Mesothelial cell of epicardium (in vitro differentiated cells): ENCODE results near the gene NPC1. TPM values are rescaled to one million over a fixed set of nuclear protein-coding genes. Genes with fewer than 3 reads are reported as not detected.
"Not testable (repeated sequence)": the region's sequence is repeated elsewhere in the genome, so short reads cannot be mapped to it uniquely, and the experiment has no call there.

Experiments used
- DNase-seq, 2 experiments: peaks; one replicate each; pipeline ENCODE4 v3.0.0; 2021; ENCODE audit warnings: low spot score in 2 of 2; ENCODE audit not compliant: unreplicated experiment in 2 of 2
- H3K27ac Mint-ChIP-seq: 2 replicates; pipeline ENCODE4 v1.8.0; 2021; ENCODE audit warnings: mixed read lengths
- H3K27me3 Mint-ChIP-seq: 2 replicates; pipeline ENCODE4 v1.8.0; 2021; ENCODE audit warnings: low read depth, mixed read lengths
- H3K36me3 Mint-ChIP-seq: 2 replicates; pipeline ENCODE4 v1.8.0; 2021; ENCODE audit warnings: mixed read lengths
- H3K4me1 Mint-ChIP-seq: 2 replicates; pipeline ENCODE4 v1.8.0; 2021; ENCODE audit warnings: mixed read lengths
- H3K4me3 Mint-ChIP-seq: 2 replicates; pipeline ENCODE4 v1.8.0; 2021; ENCODE audit warnings: mild to moderate bottlenecking, moderate library complexity, mixed read lengths
- H3K9me3 Mint-ChIP-seq: 2 replicates; pipeline ENCODE4 v1.8.0; 2021; ENCODE audit warnings: mixed read lengths
- total RNA-seq: library from RNA; stranded (reverse); gene quantifications from 3 replicates; pipeline ENCODE4 v1.2.1, GENCODE V29; 2021
- TF ChIP-seq, protein P1 (sequence below): fragments of 200-600 bp; sonication (generic); IDR thresholded peaks from one replicate; pipeline ENCODE4 v1.5.0; 2021; ENCODE audit warnings: antibody characterized with exemption; ENCODE audit not compliant: unreplicated experiment

NPC1 gene
- total RNA-seq, 1 donor from 2014 or later = 39.9 TPM

DNA sequence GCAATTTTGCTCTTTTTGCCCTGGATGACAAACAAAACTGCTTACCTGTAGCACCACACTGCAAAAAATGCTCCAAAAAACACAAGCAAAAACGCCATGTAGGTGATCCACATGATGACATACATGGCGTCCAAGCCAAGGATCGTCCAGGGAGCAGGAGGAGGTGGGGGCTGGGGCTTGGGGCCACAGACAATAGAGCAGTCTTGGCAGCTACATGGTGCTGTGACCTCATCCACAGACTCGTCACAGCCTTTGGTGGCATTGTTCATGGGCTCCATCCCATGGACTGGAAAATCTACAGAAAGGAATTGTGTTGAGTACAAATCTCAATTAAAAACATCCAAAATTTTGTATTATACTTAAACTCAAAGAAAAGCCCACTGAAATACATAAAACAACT, 26.1 kb downstream of the NPC1 start:
- DNase-seq = no peak
- H3K4me1 Mint-ChIP-seq = no peaks in the 10 kb centered on the region
- no peaks in the 10 kb centered on the region for H3K27me3 Mint-ChIP-seq
- no peaks in the 10 kb centered on the region for H3K9me3 Mint-ChIP-seq
- TF ChIP-seq, protein P1, sequence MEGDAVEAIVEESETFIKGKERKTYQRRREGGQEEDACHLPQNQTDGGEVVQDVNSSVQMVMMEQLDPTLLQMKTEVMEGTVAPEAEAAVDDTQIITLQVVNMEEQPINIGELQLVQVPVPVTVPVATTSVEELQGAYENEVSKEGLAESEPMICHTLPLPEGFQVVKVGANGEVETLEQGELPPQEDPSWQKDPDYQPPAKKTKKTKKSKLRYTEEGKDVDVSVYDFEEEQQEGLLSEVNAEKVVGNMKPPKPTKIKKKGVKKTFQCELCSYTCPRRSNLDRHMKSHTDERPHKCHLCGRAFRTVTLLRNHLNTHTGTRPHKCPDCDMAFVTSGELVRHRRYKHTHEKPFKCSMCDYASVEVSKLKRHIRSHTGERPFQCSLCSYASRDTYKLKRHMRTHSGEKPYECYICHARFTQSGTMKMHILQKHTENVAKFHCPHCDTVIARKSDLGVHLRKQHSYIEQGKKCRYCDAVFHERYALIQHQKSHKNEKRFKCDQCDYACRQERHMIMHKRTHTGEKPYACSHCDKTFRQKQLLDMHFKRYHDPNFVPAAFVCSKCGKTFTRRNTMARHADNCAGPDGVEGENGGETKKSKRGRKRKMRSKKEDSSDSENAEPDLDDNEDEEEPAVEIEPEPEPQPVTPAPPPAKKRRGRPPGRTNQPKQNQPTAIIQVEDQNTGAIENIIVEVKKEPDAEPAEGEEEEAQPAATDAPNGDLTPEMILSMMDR = no peak
- peaks cover 49% of the 10 kb centered on the region for H3K36me3 Mint-ChIP-seq
- H3K27ac Mint-ChIP-seq = no peak overlapping the region
- H3K4me3 Mint-ChIP-seq = no peak overlapping the region

- not testable (repeated sequence) for H3K4me3 Mint-ChIP-seq, H3K27ac Mint-ChIP-seq, DNase-seq, H3K27me3 Mint-ChIP-seq, H3K4me1 Mint-ChIP-seq, H3K9me3 Mint-ChIP-seq
- peaks cover 59% of the 10 kb centered on the region for H3K36me3 Mint-ChIP-seq
Observed at GRCh38 chr18:23557511-23557910, 28.8 kb downstream of the NPC1 start.

DNA sequence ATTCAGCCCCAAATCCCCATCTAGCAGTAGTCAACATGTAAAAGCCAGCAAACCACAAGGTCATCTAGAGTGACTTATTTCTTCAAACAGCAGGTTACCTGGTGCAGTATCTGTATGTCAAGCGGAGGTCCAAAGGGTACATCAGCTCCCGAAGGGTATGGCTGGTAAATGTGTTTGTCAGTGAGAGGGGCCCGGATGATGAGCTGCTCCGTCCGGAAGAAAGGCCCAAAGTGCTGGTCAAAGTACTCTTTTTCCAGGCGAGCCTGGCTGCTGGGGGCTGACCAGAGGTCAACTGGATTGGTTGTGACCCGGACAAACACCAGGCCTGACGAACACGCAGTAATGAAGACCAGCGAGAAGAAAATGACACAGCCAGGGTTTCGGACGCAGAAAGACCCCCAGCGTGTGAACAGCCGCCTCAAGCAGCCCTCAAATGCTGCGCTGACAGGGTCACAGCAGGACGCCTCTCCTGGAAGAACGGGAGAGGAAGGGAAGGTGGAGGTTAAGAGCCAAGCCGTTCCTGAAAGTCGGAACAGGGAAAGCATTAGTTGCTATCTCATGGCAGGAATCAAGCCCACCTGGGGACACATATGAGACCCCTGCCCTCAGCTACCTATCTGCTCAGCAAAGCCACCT, 30.0 kb downstream of the NPC1 start:
- Mint-ChIP-seq H3K4me1 (no peaks in the 10 kb centered on the region), H3K36me3 (peaks cover 62% of the 10 kb centered on the region), H3K27ac (no peak overlapping the region), H3K9me3 (no peaks in the 10 kb centered on the region), H3K27me3 (no peaks in the 10 kb centered on the region), H3K4me3 (no peak overlapping the region)
- no peak for DNase-seq
- TF ChIP-seq, protein P1 = no peak

GRCh38 chr18:23553887-23554286, 32.4 kb downstream of the NPC1 start:
- TF ChIP-seq, protein P1 = no peak
- no peak overlapping the region for H3K27ac Mint-ChIP-seq

GRCh38 chr18:23552505-23552904, 33.8 kb downstream of the NPC1 start:
- Mint-ChIP-seq H3K4me3 (no peak overlapping the region), H3K36me3 (peaks cover 52% of the 10 kb centered on the region)

More at GRCh38 chr18:23553887-23554286, 32.4 kb downstream of the NPC1 start:
- no peak overlapping the region for H3K4me3 Mint-ChIP-seq
- H3K36me3 Mint-ChIP-seq = peaks cover 58% of the 10 kb centered on the region
- no peaks in the 10 kb centered on the region for H3K27me3 Mint-ChIP-seq
- H3K9me3 Mint-ChIP-seq = no peaks in the 10 kb centered on the region
- DNase-seq = no peak
- H3K4me1 Mint-ChIP-seq = peaks cover 6% of the 10 kb centered on the region

GRCh38 chr18:23551978-23552377, 34.3 kb downstream of the NPC1 start:
- Mint-ChIP-seq H3K27me3 (no peaks in the 10 kb centered on the region), H3K9me3 (no peaks in the 10 kb centered on the region), H3K36me3 (peaks cover 51% of the 10 kb centered on the region), H3K4me1 (peaks cover 6% of the 10 kb centered on the region), H3K27ac (no peak overlapping the region), H3K4me3 (no peak overlapping the region)
- TF ChIP-seq, protein P1 = no peak
- no peak for DNase-seq

More at GRCh38 chr18:23552505-23552904, 33.8 kb downstream of the NPC1 start:
- TF ChIP-seq, protein P1 = no peak
- Mint-ChIP-seq H3K9me3 (no peaks in the 10 kb centered on the region), H3K27ac (no peak overlapping the region), H3K27me3 (no peaks in the 10 kb centered on the region), H3K4me1 (peaks cover 6% of the 10 kb centered on the region)
- no peak for DNase-seq
